Erythroblast (primary cell): ENCODE results near the gene LYSMD3.

Experiments
- GATA1 ChIP-seq: IDR thresholded peaks from 2 replicates; pipeline ENCODE4 v1.6.1; 2011; ENCODE audit warnings: low read depth, mild to moderate bottlenecking, control low read depth, low read length, moderate library complexity
- POLR2A ChIP-seq: IDR thresholded peaks from 2 replicates; pipeline ENCODE4 v1.6.1; 2011; ENCODE audit warnings: mild to moderate bottlenecking, low read length

GRCh38 chr5:90477073-90477472 is 52.3 kb downstream of the LYSMD3 start:
- TF ChIP-seq POLR2A (no peak), GATA1 (no peak)
